NB4 (cell line): ENCODE data around the gene PUM1.
A peak's percentile ranks its signal among the peaks of the same experiment; 100 is the strongest.

Experiments
- MYC ChIP-seq: IDR thresholded peaks from 2 replicates; pipeline ENCODE4 v1.6.1; 2011; ENCODE audit warnings: low read depth, low read length
- POLR2A ChIP-seq: IDR thresholded peaks from 2 replicates; pipeline ENCODE4 v1.6.1; 2011; ENCODE audit warnings: mild to moderate bottlenecking; ENCODE audit not compliant: insufficient read length; ENCODE audit errors: extremely low read depth
- TF ChIP-seq, protein P1 (sequence below): IDR thresholded peaks from one replicate; pipeline ENCODE4 v1.5.1; 2012; ENCODE audit warnings: low read depth, low read length
- TF ChIP-seq, protein P2 (sequence below): IDR thresholded peaks from 2 replicates; pipeline ENCODE4 v1.6.1; 2011; ENCODE audit warnings: low read depth, low read length

DNA sequence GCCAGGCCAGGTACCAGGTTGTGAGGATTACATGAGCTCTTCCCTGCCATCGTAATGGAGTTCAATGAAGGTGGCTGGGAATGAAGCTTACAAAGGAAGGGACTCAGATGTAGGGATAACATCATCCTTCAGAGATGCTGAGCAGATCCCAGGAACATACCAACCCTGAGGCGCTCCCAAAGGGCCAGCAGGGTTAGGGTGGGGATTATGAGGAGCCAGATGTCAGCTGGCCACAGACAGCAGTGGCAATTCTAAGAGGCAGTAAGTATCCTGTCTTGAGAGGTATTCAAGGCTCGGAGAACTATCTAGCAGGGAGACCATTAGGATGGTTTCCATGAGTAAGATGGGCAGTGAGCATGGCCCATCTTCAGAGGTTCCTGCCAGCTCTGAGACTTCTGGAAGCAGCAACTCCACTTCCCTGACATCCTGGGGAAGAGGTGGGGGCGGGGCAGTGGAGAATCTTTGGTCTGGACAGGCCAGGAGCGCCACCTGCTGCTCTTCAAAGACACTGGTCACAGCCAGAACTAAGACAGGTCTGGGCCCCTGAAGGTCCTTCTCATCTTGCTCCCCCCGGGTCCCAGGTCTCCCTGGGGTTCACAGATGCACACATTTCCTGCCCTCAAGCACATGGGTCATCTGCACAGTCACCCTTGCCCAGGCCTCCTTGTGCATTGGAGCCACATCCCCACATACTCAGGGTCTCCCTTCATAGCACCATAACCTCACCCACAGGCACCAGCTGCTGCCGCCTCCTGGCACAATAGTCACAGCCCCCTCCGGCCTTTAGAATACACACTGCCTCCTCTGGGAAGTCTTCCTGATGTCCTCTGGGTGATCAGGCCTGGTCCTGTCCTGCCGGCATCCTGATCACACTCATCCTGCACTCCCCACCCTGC, 154.2 kb downstream of the PUM1 start:
- TF ChIP-seq, protein P1, sequence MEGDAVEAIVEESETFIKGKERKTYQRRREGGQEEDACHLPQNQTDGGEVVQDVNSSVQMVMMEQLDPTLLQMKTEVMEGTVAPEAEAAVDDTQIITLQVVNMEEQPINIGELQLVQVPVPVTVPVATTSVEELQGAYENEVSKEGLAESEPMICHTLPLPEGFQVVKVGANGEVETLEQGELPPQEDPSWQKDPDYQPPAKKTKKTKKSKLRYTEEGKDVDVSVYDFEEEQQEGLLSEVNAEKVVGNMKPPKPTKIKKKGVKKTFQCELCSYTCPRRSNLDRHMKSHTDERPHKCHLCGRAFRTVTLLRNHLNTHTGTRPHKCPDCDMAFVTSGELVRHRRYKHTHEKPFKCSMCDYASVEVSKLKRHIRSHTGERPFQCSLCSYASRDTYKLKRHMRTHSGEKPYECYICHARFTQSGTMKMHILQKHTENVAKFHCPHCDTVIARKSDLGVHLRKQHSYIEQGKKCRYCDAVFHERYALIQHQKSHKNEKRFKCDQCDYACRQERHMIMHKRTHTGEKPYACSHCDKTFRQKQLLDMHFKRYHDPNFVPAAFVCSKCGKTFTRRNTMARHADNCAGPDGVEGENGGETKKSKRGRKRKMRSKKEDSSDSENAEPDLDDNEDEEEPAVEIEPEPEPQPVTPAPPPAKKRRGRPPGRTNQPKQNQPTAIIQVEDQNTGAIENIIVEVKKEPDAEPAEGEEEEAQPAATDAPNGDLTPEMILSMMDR, result peak; percentile 72
- TF ChIP-seq POLR2A (no peak), MYC (no peak)
- TF ChIP-seq, protein P2, sequence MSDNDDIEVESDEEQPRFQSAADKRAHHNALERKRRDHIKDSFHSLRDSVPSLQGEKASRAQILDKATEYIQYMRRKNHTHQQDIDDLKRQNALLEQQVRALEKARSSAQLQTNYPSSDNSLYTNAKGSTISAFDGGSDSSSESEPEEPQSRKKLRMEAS, result no peak
